ENCODE results near the gene MAN2B2. TPM values are rescaled to one million over a fixed set of nuclear protein-coding genes. Genes with fewer than 3 reads are reported as not detected.

Gene MAN2B2
- total and polyA plus RNA-seq, 9 of the 15 experiments (the other 6 are each of a cell fraction or from before 2014, with no cell fraction given), result 0.21 to 8.8 (median 3.7) TPM

DNA sequence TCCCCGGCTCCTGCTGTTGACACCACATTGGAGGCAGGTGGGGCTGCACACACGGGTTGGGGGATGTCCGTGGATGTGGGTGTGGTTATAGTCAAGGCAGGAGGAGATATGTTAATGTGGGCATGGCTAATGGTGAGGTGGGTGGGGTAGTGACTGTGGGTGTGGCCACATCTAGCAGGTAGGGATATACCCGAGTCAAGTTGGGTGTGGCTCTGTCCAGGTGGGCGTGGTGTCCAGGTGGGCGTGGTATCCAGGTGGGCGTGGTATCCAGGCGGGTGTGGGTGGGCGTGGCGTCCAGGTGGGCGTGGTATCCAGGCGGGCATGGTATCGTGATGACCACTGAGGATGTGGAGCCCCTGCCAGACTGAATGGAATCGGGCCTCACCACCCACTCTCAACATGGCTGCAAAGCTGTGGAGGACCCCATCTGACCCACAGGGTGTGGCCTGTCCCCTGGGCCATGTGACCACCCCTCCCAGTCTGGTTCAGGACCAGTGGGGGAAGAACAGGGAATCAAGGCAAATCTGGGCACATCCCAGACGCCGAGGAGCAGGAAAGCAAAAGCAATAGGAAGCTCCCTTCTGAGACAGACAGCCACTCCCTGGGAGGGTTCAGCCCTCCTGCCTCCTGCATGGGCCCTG lies 21.0 kb downstream of the MAN2B2 start (continued):
- TF ChIP-seq KLF13 (tag; IDR thresholded peaks at IDR 0.05; ENCODE audit: borderline replicate concordance, low read depth) (peak; percentile 88), BHLHE40 (IDR thresholded peaks at IDR 0.05; ENCODE audit: low read length) (no peak), FOXK2 (conservative IDR thresholded peaks at IDR 0.05 in 1 of 2, IDR thresholded peaks at IDR 0.05 in 1 of 2; ENCODE audit: low read depth in 2 of 2) (peak; percentile 39 to 67; a peak in 2 of 4 replicates), MYBL2 (IDR thresholded peaks at IDR 0.05; ENCODE audit: low read depth) (no peak), MYBL2 (CRISPR knock-in tag; IDR thresholded peaks at IDR 0.05; ENCODE audit: borderline replicate concordance) (no peak), YBX1 (IDR thresholded peaks at IDR 0.05) (no peak), MYC (IDR thresholded peaks at IDR 0.05; ENCODE audit: low read depth, low read length) (peak; percentile 38; the same call in 1 of the 2 replicates), MYC (CRISPR knock-in tag; IDR thresholded peaks at IDR 0.05; ENCODE audit: borderline replicate concordance, low read depth) (no peak), CHD1 (IDR thresholded peaks at IDR 0.05; ENCODE audit: low read length) (no peak), ATF7 (IDR thresholded peaks at IDR 0.05) (no peak), CBFB (CRISPR knock-in tag; IDR thresholded peaks at IDR 0.05) (no peak), ELF2 (CRISPR knock-in tag; IDR thresholded peaks at IDR 0.05) (no peak), PHB2 (IDR thresholded peaks at IDR 0.05; ENCODE audit: low read depth) (no peak), CBFA2T2 (conservative IDR thresholded peaks at IDR 0.05) (0 out of 2 replicates have a peak, but pooled peaks have one; percentile 5), TAF7 (tag; IDR thresholded peaks at IDR 0.05) (no peak), SMC3 (conservative IDR thresholded peaks at IDR 0.05; ENCODE audit: insufficient read depth, low read depth, low read length) (no peak)
- TF ChIP-seq, protein P1, sequence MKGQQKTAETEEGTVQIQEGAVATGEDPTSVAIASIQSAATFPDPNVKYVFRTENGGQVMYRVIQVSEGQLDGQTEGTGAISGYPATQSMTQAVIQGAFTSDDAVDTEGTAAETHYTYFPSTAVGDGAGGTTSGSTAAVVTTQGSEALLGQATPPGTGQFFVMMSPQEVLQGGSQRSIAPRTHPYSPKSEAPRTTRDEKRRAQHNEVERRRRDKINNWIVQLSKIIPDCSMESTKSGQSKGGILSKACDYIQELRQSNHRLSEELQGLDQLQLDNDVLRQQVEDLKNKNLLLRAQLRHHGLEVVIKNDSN (CRISPR knock-in tag; IDR thresholded peaks at IDR 0.05), result peak; percentile 81
- TF ChIP-seq, protein P2, sequence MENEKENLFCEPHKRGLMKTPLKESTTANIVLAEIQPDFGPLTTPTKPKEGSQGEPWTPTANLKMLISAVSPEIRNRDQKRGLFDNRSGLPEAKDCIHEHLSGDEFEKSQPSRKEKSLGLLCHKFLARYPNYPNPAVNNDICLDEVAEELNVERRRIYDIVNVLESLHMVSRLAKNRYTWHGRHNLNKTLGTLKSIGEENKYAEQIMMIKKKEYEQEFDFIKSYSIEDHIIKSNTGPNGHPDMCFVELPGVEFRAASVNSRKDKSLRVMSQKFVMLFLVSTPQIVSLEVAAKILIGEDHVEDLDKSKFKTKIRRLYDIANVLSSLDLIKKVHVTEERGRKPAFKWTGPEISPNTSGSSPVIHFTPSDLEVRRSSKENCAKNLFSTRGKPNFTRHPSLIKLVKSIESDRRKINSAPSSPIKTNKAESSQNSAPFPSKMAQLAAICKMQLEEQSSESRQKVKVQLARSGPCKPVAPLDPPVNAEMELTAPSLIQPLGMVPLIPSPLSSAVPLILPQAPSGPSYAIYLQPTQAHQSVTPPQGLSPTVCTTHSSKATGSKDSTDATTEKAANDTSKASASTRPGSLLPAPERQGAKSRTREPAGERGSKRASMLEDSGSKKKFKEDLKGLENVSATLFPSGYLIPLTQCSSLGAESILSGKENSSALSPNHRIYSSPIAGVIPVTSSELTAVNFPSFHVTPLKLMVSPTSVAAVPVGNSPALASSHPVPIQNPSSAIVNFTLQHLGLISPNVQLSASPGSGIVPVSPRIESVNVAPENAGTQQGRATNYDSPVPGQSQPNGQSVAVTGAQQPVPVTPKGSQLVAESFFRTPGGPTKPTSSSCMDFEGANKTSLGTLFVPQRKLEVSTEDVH (IDR thresholded peaks at IDR 0.05; ENCODE audit: low read depth, partially characterized antibody), result no peak
- TF ChIP-seq, protein P3, sequence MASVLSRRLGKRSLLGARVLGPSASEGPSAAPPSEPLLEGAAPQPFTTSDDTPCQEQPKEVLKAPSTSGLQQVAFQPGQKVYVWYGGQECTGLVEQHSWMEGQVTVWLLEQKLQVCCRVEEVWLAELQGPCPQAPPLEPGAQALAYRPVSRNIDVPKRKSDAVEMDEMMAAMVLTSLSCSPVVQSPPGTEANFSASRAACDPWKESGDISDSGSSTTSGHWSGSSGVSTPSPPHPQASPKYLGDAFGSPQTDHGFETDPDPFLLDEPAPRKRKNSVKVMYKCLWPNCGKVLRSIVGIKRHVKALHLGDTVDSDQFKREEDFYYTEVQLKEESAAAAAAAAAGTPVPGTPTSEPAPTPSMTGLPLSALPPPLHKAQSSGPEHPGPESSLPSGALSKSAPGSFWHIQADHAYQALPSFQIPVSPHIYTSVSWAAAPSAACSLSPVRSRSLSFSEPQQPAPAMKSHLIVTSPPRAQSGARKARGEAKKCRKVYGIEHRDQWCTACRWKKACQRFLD (CRISPR knock-in tag; IDR thresholded peaks at IDR 0.05), result no peak
- TF ChIP-seq, protein P4, sequence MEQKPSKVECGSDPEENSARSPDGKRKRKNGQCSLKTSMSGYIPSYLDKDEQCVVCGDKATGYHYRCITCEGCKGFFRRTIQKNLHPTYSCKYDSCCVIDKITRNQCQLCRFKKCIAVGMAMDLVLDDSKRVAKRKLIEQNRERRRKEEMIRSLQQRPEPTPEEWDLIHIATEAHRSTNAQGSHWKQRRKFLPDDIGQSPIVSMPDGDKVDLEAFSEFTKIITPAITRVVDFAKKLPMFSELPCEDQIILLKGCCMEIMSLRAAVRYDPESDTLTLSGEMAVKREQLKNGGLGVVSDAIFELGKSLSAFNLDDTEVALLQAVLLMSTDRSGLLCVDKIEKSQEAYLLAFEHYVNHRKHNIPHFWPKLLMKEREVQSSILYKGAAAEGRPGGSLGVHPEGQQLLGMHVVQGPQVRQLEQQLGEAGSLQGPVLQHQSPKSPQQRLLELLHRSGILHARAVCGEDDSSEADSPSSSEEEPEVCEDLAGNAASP (IDR thresholded peaks at IDR 0.05), result no peak
- TF ChIP-seq, protein P5, sequence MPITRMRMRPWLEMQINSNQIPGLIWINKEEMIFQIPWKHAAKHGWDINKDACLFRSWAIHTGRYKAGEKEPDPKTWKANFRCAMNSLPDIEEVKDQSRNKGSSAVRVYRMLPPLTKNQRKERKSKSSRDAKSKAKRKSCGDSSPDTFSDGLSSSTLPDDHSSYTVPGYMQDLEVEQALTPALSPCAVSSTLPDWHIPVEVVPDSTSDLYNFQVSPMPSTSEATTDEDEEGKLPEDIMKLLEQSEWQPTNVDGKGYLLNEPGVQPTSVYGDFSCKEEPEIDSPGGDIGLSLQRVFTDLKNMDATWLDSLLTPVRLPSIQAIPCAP (CRISPR knock-in tag; IDR thresholded peaks at IDR 0.05; ENCODE audit: borderline replicate concordance), result no peak

All from K562 (cell line).